H1 (cell line): Measurements from ENCODE around the gene NSG2.

Experiments used
- CEBPB ChIP-seq: IDR thresholded peaks from 2 replicates; pipeline ENCODE4 v1.6.1; 2012; ENCODE audit warnings: low read depth, low read length
- EP300 ChIP-seq, 2 experiments: IDR thresholded peaks; 1 replicate in 1 of 2; 2 replicates in 1 of 2; pipeline ENCODE4 v1.6.1; 2011 to 2012; ENCODE audit warnings: low read depth in 2 of 2, low read length in 2 of 2, mild to moderate bottlenecking in 2 of 2, borderline replicate concordance in 1 of 2, inconsistent platforms in 1 of 2, moderate library complexity in 1 of 2
- POLR2A ChIP-seq, 2 experiments: IDR thresholded peaks; 1 replicate in 1 of 2; 2 replicates in 1 of 2; pipeline ENCODE4 v1.6.1; 2011; ENCODE audit warnings: low read depth in 2 of 2, low read length in 2 of 2, mild to moderate bottlenecking in 2 of 2; ENCODE audit errors: control extremely low read depth in 1 of 2
- POLR2AphosphoS5 ChIP-seq: IDR thresholded peaks from 2 replicates; pipeline ENCODE4 v1.6.1; 2011; ENCODE audit warnings: low read depth, low read length
- SIN3A ChIP-seq, 2 experiments: IDR thresholded peaks in 1 of 2; conservative IDR thresholded peaks in 1 of 2; 2 replicates each; pipeline ENCODE4 v1.6.1; 2011 to 2012; ENCODE audit warnings: low read length in 2 of 2, improper control_type of control experiment in 1 of 2, low read depth in 1 of 2, mild to moderate bottlenecking in 1 of 2
- TCF12 ChIP-seq: IDR thresholded peaks from 2 replicates; pipeline ENCODE4 v1.6.1; 2011; ENCODE audit warnings: low read depth, mild to moderate bottlenecking, low read length
- TF ChIP-seq, protein P1 (sequence below), 3 experiments: IDR thresholded peaks; 1 replicate in 2 of 3; 2 replicates in 1 of 3; pipeline versions ENCODE4 v1.5.1 to v1.6.1; 2011; ENCODE audit warnings: low read length in 3 of 3, mild to moderate bottlenecking in 3 of 3, inconsistent platforms in 2 of 3, low read depth in 1 of 3, moderate library complexity in 1 of 3; ENCODE audit not compliant: insufficient read depth in 1 of 3; ENCODE audit errors: control extremely low read depth in 1 of 3

GRCh38 chr5:174119468-174119881 is 74.0 kb downstream of the NSG2 start:
- TF ChIP-seq, protein P1, sequence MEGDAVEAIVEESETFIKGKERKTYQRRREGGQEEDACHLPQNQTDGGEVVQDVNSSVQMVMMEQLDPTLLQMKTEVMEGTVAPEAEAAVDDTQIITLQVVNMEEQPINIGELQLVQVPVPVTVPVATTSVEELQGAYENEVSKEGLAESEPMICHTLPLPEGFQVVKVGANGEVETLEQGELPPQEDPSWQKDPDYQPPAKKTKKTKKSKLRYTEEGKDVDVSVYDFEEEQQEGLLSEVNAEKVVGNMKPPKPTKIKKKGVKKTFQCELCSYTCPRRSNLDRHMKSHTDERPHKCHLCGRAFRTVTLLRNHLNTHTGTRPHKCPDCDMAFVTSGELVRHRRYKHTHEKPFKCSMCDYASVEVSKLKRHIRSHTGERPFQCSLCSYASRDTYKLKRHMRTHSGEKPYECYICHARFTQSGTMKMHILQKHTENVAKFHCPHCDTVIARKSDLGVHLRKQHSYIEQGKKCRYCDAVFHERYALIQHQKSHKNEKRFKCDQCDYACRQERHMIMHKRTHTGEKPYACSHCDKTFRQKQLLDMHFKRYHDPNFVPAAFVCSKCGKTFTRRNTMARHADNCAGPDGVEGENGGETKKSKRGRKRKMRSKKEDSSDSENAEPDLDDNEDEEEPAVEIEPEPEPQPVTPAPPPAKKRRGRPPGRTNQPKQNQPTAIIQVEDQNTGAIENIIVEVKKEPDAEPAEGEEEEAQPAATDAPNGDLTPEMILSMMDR (IDR thresholded peaks at IDR 0.05; ENCODE audit: control extremely low read depth in 1 of 3, insufficient read depth in 1 of 3, low read depth in 1 of 3, low read length in 3 of 3) = no peak
- TF ChIP-seq POLR2A (IDR thresholded peaks at IDR 0.05; ENCODE audit: control extremely low read depth in 1 of 2, low read depth in 2 of 2, low read length in 2 of 2) (no peak), SIN3A (conservative IDR thresholded peaks at IDR 0.05 in 1 of 2, IDR thresholded peaks at IDR 0.05 in 1 of 2; ENCODE audit: low read depth in 1 of 2, low read length in 2 of 2) (no peak), TCF12 (no peak), POLR2AphosphoS5 (no peak), EP300 (IDR thresholded peaks at IDR 0.05; ENCODE audit: borderline replicate concordance in 1 of 2, low read depth in 2 of 2, low read length in 2 of 2) (no peak), CEBPB (no peak)
